ENCODE measurements around the gene HLA-F. TPM values are rescaled to one million over a fixed set of nuclear protein-coding genes. Genes with fewer than 3 reads are reported as not detected.
A peak's percentile ranks its signal among the peaks of the same experiment; 100 is the strongest.

HLA-F gene
- total and polyA plus RNA-seq, 12 donors, result 24.0 to 191 (median 31.9) TPM

DNA sequence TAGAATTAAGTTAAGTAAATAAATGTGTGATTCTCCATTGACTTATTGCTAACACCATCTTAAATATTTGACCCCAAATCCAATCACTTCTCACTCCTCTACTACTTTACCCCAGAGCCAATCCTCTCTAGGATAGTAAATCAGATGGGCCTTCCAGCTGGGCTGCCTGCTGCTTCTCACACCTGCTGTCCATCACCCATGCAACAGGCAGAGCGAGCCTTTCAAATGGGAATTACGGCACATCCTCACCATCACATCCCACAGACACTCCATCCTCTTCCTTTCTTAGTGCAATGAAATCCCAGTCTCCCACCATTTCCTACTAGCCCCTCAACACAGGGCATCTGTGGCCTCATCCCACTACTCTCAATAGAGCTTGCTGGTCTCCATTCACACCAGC, 34.0 kb downstream of the HLA-F start:
- WGBS, 2 donors, result 81 to 94% methylated on average over 2 of the region's 2 CpGs

DNA sequence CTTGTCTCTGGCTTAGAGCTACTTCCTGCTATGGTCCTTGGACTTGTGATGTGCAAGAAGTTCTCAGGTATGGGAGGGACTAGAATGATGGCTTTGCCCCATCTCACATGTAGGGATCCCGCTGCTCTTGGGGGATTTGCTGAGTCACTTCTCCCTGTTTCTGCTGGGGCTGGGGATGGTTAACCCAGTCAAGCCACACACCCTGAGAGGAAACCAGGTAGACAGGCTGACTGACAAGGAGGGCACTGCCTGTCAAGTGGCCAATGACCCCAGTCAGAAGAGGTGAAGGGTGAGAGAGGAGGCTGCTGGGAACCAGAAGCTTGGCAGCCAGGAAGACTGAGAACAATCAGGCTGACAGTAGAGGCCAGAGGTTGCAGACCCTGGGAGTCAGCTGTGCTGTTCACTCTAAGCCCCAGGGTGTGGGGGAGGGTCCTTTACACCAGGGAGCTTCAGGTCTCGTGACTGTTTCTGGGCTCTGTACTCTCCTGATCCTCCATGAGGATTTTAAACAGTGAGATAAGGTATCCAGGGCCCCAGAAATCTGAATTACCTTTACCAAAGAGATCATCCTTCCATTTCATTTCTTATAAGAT, 34.6 kb downstream of the HLA-F start:
- ATAC-seq (no peak), DNase-seq (no peak)
- WGBS, 2 donors, result 35 to 55% methylated on average over 2 of the region's 2 CpGs
- Histone ChIP-seq H3K36me3 (no peaks in the 10 kb centered on the region), H3K27me3 (no peaks in the 10 kb centered on the region), H3K4me1 (peaks cover 0 to 7% (median 5%) of the 10 kb centered on the region in 9 donors), H3K4me3 (no peak overlapping the region), H3K9me3 (no peaks in the 10 kb centered on the region), H3K27ac (no peak overlapping the region)
- intact Hi-C loops (cut with DNase I), result loop anchor here in 3 of 10 donors (10.0 kb wide), 2 partner anchors 53 to 103 kb away; partner anchors contain the start of gene MOG (in 2 of the 3)
- TF ChIP-seq, protein P1, sequence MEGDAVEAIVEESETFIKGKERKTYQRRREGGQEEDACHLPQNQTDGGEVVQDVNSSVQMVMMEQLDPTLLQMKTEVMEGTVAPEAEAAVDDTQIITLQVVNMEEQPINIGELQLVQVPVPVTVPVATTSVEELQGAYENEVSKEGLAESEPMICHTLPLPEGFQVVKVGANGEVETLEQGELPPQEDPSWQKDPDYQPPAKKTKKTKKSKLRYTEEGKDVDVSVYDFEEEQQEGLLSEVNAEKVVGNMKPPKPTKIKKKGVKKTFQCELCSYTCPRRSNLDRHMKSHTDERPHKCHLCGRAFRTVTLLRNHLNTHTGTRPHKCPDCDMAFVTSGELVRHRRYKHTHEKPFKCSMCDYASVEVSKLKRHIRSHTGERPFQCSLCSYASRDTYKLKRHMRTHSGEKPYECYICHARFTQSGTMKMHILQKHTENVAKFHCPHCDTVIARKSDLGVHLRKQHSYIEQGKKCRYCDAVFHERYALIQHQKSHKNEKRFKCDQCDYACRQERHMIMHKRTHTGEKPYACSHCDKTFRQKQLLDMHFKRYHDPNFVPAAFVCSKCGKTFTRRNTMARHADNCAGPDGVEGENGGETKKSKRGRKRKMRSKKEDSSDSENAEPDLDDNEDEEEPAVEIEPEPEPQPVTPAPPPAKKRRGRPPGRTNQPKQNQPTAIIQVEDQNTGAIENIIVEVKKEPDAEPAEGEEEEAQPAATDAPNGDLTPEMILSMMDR (IDR thresholded peaks at IDR 0.05), result no peak

More for the DNA sequence above, 34.0 kb downstream of the HLA-F start:
- intact Hi-C loops (cut with DNase I), result loop anchor here in 3 of 10 donors (10.0 kb wide), 2 partner anchors 52 to 102 kb away; partner anchors contain the start of gene MOG (in 2 of the 3)
- TF ChIP-seq, protein P1 (IDR thresholded peaks at IDR 0.05), result no peak
- no peak for DNase-seq
- no peaks in the 10 kb centered on the region for H3K27me3 ChIP-seq
- H3K4me3 ChIP-seq, result no peak overlapping the region
- H3K36me3 ChIP-seq, result no peaks in the 10 kb centered on the region
- ATAC-seq, result no peak
- no peak overlapping the region for H3K27ac ChIP-seq
- H3K9me3 ChIP-seq, result no peaks in the 10 kb centered on the region
- peaks cover 0 to 7% (median 5%) of the 10 kb centered on the region in 9 donors for H3K4me1 ChIP-seq

DNA sequence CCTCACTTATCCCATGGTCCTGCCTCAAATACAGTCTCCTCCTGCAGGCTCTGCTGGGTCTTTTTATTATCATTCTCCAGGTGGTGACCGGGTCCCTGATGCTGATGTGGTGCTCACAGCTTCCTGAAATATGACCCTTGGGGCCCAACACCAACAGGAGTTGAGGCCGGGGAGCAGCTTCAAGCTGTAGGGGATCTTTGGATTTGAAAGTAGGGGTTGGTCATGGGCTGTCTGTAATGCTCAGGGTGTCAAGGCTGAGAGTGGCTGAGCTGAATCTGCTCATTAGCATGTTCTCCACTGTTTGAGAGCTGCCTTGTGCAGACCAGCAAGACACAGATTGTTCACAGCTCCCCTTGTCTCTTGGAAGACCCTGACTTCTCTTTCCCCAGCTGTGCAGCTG, 35.5 kb downstream of the HLA-F start:
- Histone ChIP-seq H3K4me3 (no peak overlapping the region), H3K27ac (no peak overlapping the region), H3K36me3 (no peaks in the 10 kb centered on the region), H3K4me1 (peaks cover 0 to 6% (median 0%) of the 10 kb centered on the region in 9 donors), H3K9me3 (no peaks in the 10 kb centered on the region), H3K27me3 (no peaks in the 10 kb centered on the region)
- no peak for DNase-seq
- 83 to 85% methylated on average over 2 of the region's 2 CpGs for WGBS, 2 donors
- TF ChIP-seq, protein P1 (IDR thresholded peaks at IDR 0.05), result no peak
- ATAC-seq, result no peak
- intact Hi-C loops (cut with DNase I), result loop anchor here in 3 of 10 donors (10.0 kb wide), 2 partner anchors 54 to 104 kb away; partner anchors contain the start of gene MOG (in 2 of the 3)

DNA sequence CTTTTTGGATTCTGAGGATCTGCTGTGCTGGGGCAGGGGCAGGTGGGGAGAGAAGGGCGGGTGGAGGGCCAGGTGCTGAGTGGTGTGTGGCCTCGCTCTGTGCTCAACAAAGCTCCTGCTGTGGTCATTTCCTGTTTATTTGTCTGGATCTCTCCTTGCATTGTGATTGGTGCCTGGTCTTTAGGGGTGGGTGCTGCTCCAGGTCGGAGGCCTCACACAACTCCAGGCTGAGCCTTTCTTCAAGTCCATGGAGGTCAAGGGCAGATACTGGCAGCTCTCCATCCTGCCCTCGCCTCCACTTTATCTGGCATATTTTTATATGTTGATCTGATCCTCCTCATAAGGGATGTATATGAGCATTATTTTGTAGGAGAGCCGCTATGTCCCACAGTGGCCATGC, 36.2 kb downstream of the HLA-F start:
- Histone ChIP-seq H3K9me3 (no peaks in the 10 kb centered on the region), H3K4me1 (peaks cover 0 to 13% (median 0%) of the 10 kb centered on the region in 9 donors), H3K36me3 (no peaks in the 10 kb centered on the region), H3K27me3 (no peaks in the 10 kb centered on the region), H3K27ac (no peak overlapping the region), H3K4me3 (no peak overlapping the region)
- TF ChIP-seq, protein P1 (IDR thresholded peaks at IDR 0.05), result no peak
- ATAC-seq, result peak in 1 of 8 donors; percentile 37
- 78 to 85% methylated on average over 5 of the region's 5 CpGs for WGBS, 2 donors
- no peak for DNase-seq
- intact Hi-C loops (cut with DNase I), result loop anchor here in 3 of 10 donors (10.0 kb wide), 2 partner anchors 55 to 105 kb away; partner anchors contain the start of gene MOG (in 2 of the 3)
